ENCODE results near the gene CST8. TPM values are rescaled to one million over a fixed set of nuclear protein-coding genes. Genes with fewer than 3 reads are reported as not detected.

Gene CST8
- total RNA-seq, 1 donor from 2014 or later, result not detected

- no peak overlapping the region for H3K27ac Mint-ChIP-seq (ENCODE audit: unreplicated experiment)
- H3K4me1 Mint-ChIP-seq (ENCODE audit: low read depth, unreplicated experiment), result peaks cover 7% of the 10 kb centered on the region
- no peak overlapping the region for H3K4me3 Mint-ChIP-seq (ENCODE audit: unreplicated experiment)
- no peak for DNase-seq
- no peaks in the 10 kb centered on the region for H3K9me3 Mint-ChIP-seq (ENCODE audit: unreplicated experiment)
- H3K27me3 Mint-ChIP-seq (ENCODE audit: unreplicated experiment), result no peaks in the 10 kb centered on the region
- TF ChIP-seq CTCF (IDR thresholded peaks at IDR 0.05; ENCODE audit: partially characterized antibody, unreplicated experiment), result no peak
- H3K36me3 Mint-ChIP-seq (ENCODE audit: unreplicated experiment), result no peaks in the 10 kb centered on the region
These were observed 26.8 kb downstream of the CST8 start for GRCh38 chr20:23517719-23518118.

- no peaks in the 10 kb centered on the region for H3K36me3 Mint-ChIP-seq (ENCODE audit: unreplicated experiment)
- no peaks in the 10 kb centered on the region for H3K27me3 Mint-ChIP-seq (ENCODE audit: unreplicated experiment)
- no peak for DNase-seq
- peaks cover 7% of the 10 kb centered on the region for H3K4me1 Mint-ChIP-seq (ENCODE audit: low read depth, unreplicated experiment)
- no peak overlapping the region for H3K4me3 Mint-ChIP-seq (ENCODE audit: unreplicated experiment)
- TF ChIP-seq CTCF (IDR thresholded peaks at IDR 0.05; ENCODE audit: partially characterized antibody, unreplicated experiment), result no peak
- H3K27ac Mint-ChIP-seq (ENCODE audit: unreplicated experiment), result no peak overlapping the region
- H3K9me3 Mint-ChIP-seq (ENCODE audit: unreplicated experiment), result no peaks in the 10 kb centered on the region
These were observed 28.6 kb downstream of the CST8 start for GRCh38 chr20:23519556-23519955.

GRCh38 chr20:23520185-23520584 lies 29.3 kb downstream of the CST8 start:
- no peaks in the 10 kb centered on the region for H3K27me3 Mint-ChIP-seq (ENCODE audit: unreplicated experiment)
- TF ChIP-seq CTCF (IDR thresholded peaks at IDR 0.05; ENCODE audit: partially characterized antibody, unreplicated experiment), result no peak
- H3K27ac Mint-ChIP-seq (ENCODE audit: unreplicated experiment), result no peak overlapping the region
- H3K36me3 Mint-ChIP-seq (ENCODE audit: unreplicated experiment), result no peaks in the 10 kb centered on the region
- H3K9me3 Mint-ChIP-seq (ENCODE audit: unreplicated experiment), result no peaks in the 10 kb centered on the region
- no peak for DNase-seq
- H3K4me1 Mint-ChIP-seq (ENCODE audit: low read depth, unreplicated experiment), result peaks cover 7% of the 10 kb centered on the region
- H3K4me3 Mint-ChIP-seq (ENCODE audit: unreplicated experiment), result no peak overlapping the region

- Mint-ChIP-seq H3K9me3 (ENCODE audit: unreplicated experiment) (peaks cover 3% of the 10 kb centered on the region), H3K27ac (ENCODE audit: unreplicated experiment) (no peak overlapping the region), H3K27me3 (ENCODE audit: unreplicated experiment) (peaks cover 2% of the 10 kb centered on the region), H3K36me3 (ENCODE audit: unreplicated experiment) (peaks cover 5% of the 10 kb centered on the region), H3K4me3 (ENCODE audit: unreplicated experiment) (no peak overlapping the region), H3K4me1 (ENCODE audit: low read depth, unreplicated experiment) (peaks cover 7% of the 10 kb centered on the region)
- TF ChIP-seq CTCF (IDR thresholded peaks at IDR 0.05; ENCODE audit: partially characterized antibody, unreplicated experiment), result no peak
- DNase-seq, result no peak
These were observed 33.2 kb downstream of the CST8 start for GRCh38 chr20:23524146-23524545.

- Mint-ChIP-seq H3K27ac (ENCODE audit: unreplicated experiment) (no peak overlapping the region), H3K4me3 (ENCODE audit: unreplicated experiment) (no peak overlapping the region), H3K27me3 (ENCODE audit: unreplicated experiment) (peaks cover 2% of the 10 kb centered on the region), H3K9me3 (ENCODE audit: unreplicated experiment) (peaks cover 6% of the 10 kb centered on the region), H3K36me3 (ENCODE audit: unreplicated experiment) (peaks cover 5% of the 10 kb centered on the region), H3K4me1 (ENCODE audit: low read depth, unreplicated experiment) (no peaks in the 10 kb centered on the region)
- DNase-seq, result no peak
- no peak for TF ChIP-seq CTCF (IDR thresholded peaks at IDR 0.05; ENCODE audit: partially characterized antibody, unreplicated experiment)
These were observed 35.9 kb downstream of the CST8 start for GRCh38 chr20:23526850-23527249.
